Fibroblast of gingiva (primary cell): ENCODE measurements around the gene GYPC.

Experiments used
- DNase-seq: peaks from one replicate; pipeline ENCODE4 v3.0.0-alpha.2; 2011; ENCODE audit warnings: low read depth

The GYPC gene

GRCh38 chr2:126732682-126733245 is 76.8 kb downstream of the GYPC start:
- no peak for DNase-seq

- DNase-seq: no peak
These were observed 77.8 kb downstream of the GYPC start for GRCh38 chr2:126733795-126734194.

- DNase-seq: no peak
These were observed 80.3 kb downstream of the GYPC start for GRCh38 chr2:126736133-126736874.

GRCh38 chr2:126739141-126739540 is 83.2 kb downstream of the GYPC start:
- no peak for DNase-seq

- no peak for DNase-seq
These were observed 88.7 kb downstream of the GYPC start for GRCh38 chr2:126744640-126745039.
